Endodermal cell (in vitro differentiated cells): ENCODE measurements around the gene DHFR2. TPM values are rescaled to one million over a fixed set of nuclear protein-coding genes. Genes with fewer than 3 reads are reported as not detected.
"Not testable (repeated sequence)": the region's sequence is repeated elsewhere in the genome, so short reads cannot be mapped to it uniquely, and the experiment has no call there.

Experiments used
- DNase-seq: peaks from one replicate; pipeline ENCODE4 v3.0.0-alpha.2; 2017
- H3K27ac ChIP-seq: 2 replicates; pipeline ENCODE4 v1.5.1; 2013; ENCODE audit warnings: mild to moderate bottlenecking, low read depth, low read length, moderate library complexity
- H3K27me3 ChIP-seq: 2 replicates; pipeline ENCODE4 v1.6.1; 2013; ENCODE audit warnings: mild to moderate bottlenecking, low read length, moderate library complexity; ENCODE audit not compliant: insufficient read depth, control insufficient read depth, poor library complexity, severe bottlenecking
- H3K36me3 ChIP-seq: 2 replicates; pipeline ENCODE4 v1.7.0; 2013; ENCODE audit warnings: mild to moderate bottlenecking, low read length, moderate library complexity; ENCODE audit not compliant: control insufficient read depth, insufficient read depth
- H3K4me1 ChIP-seq: one replicate; pipeline ENCODE4 v1.7.0; 2013; ENCODE audit warnings: low read length; ENCODE audit not compliant: control insufficient read depth, insufficient read depth
- H3K4me3 ChIP-seq: 2 replicates; pipeline ENCODE4 v1.5.1; 2013; ENCODE audit warnings: mild to moderate bottlenecking, low read length, moderate library complexity
- H3K9ac ChIP-seq: 2 replicates; pipeline ENCODE4 v1.6.1; 2013; ENCODE audit warnings: mild to moderate bottlenecking, low read length, moderate library complexity; ENCODE audit not compliant: poor library complexity, severe bottlenecking; ENCODE audit errors: extremely low read depth
- H3K9me3 ChIP-seq: 2 replicates; pipeline ENCODE4 v1.6.1; 2013; ENCODE audit warnings: mild to moderate bottlenecking, low read length, moderate library complexity; ENCODE audit not compliant: control insufficient read depth
- H3K27ac Mint-ChIP-seq: 2 replicates; pipeline ENCODE4 v1.8.0; 2020; ENCODE audit warnings: mixed read lengths
- H3K27me3 Mint-ChIP-seq: 2 replicates; pipeline ENCODE4 v1.8.0; 2021; ENCODE audit warnings: mild to moderate bottlenecking, mixed read lengths; ENCODE audit not compliant: insufficient read depth
- H3K36me3 Mint-ChIP-seq: 2 replicates; pipeline ENCODE4 v1.8.0; 2020; ENCODE audit warnings: low read depth, mixed read lengths
- H3K4me1 Mint-ChIP-seq: 2 replicates; pipeline ENCODE4 v1.8.0; 2020; ENCODE audit warnings: mixed read lengths
- H3K4me3 Mint-ChIP-seq: 2 replicates; pipeline ENCODE4 v1.8.0; 2020; ENCODE audit warnings: mild to moderate bottlenecking, moderate library complexity, mixed read lengths
- H3K9me3 Mint-ChIP-seq: 2 replicates; pipeline ENCODE4 v1.8.0; 2020; ENCODE audit warnings: mild to moderate bottlenecking, mixed read lengths
- WGBS, 2 experiments: methylation state at CpG; one replicate each; pipeline versions ENCODE4 v1.1.5 to v1.1.7; 2013; ENCODE audit warnings: missing lambda C conversion rate in 2 of 2, mixed read lengths in 1 of 2; ENCODE audit not compliant: insufficient coverage in 1 of 2, insufficient read length in 1 of 2; 5-methylcytosine and 5-hydroxymethylcytosine counted together
- total RNA-seq, 2 donors: library from RNA; stranded (reverse); fragmentation: NEBNext Ultra II Directional in 1 of 2; extraction: Animal tissue kit (Norgen Biotek cat#: 25700) in 1 of 2; gene quantifications; 2 replicates in 1 of 2; 3 replicates in 1 of 2; pipeline ENCODE4 v1.2.1, GENCODE V29; 2021
- TF ChIP-seq, protein P1 (sequence below): fragments of 200-600 bp; sonication (generic); conservative IDR thresholded peaks from 2 replicates; pipeline ENCODE4 v1.5.0; 2021; ENCODE audit warnings: antibody characterized with exemption, mild to moderate bottlenecking

DHFR2 gene
- total RNA-seq, 2 donors from 2014 or later: 4.2 to 5.3 TPM

DNA sequence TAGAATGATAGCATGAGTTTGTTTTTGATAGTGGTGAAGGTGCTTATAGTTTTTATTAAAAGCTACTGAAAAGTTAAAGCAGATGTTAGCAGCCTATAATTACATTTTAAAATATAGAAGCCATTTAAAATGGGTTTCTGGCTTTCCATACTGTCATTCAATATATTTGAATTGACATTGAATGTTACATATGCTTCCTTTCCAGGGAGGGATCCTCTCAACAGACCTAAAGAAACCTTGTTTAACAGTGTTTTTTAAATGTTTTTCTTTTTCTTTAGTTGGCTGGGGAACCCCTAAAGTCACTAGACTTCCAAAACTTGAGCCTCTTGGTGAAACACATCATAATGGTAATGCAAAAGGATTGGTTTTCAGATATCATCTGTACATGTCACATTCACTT, 12.2 kb downstream of the DHFR2 start:
- Histone ChIP-seq H3K27ac (no peak overlapping the region), H3K36me3 (peaks cover 35% of the 10 kb centered on the region), H3K27me3 (no peaks in the 10 kb centered on the region), H3K4me1 (no peaks in the 10 kb centered on the region), H3K9ac (no peak overlapping the region), H3K4me3 (no peak overlapping the region), H3K9me3 (peaks cover 5% of the 10 kb centered on the region)
- Mint-ChIP-seq H3K4me3 (no peak overlapping the region), H3K27ac (no peak overlapping the region), H3K9me3 (peaks cover 8% of the 10 kb centered on the region), H3K27me3 (no peaks in the 10 kb centered on the region), H3K36me3 (peaks cover 5% of the 10 kb centered on the region), H3K4me1 (no peaks in the 10 kb centered on the region)
- no peak for DNase-seq
- TF ChIP-seq, protein P1, sequence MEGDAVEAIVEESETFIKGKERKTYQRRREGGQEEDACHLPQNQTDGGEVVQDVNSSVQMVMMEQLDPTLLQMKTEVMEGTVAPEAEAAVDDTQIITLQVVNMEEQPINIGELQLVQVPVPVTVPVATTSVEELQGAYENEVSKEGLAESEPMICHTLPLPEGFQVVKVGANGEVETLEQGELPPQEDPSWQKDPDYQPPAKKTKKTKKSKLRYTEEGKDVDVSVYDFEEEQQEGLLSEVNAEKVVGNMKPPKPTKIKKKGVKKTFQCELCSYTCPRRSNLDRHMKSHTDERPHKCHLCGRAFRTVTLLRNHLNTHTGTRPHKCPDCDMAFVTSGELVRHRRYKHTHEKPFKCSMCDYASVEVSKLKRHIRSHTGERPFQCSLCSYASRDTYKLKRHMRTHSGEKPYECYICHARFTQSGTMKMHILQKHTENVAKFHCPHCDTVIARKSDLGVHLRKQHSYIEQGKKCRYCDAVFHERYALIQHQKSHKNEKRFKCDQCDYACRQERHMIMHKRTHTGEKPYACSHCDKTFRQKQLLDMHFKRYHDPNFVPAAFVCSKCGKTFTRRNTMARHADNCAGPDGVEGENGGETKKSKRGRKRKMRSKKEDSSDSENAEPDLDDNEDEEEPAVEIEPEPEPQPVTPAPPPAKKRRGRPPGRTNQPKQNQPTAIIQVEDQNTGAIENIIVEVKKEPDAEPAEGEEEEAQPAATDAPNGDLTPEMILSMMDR: no peak

DNA sequence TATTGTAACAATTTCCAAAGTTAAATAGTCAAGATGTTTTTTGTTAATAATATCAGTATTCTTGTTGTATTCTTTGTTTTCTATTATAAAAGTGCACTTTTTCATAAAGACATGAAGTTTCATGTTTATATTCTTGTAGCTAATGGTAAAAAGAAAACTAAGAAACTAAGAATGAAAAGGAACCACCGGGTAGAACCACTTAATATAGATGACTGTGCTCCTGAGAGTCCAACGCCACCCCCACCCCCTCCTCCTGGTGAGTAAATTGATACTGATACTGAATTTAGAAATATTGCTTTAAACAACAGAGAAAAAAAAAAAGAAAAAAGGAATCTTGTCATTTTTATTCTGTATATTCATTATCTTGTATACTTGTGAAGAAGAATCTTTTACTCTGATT, 13.4 kb downstream of the DHFR2 start:
- TF ChIP-seq, protein P1: no peak
- Histone ChIP-seq H3K4me1 (no peaks in the 10 kb centered on the region), H3K27ac (no peak overlapping the region), H3K9me3 (peaks cover 18% of the 10 kb centered on the region), H3K9ac (no peak overlapping the region), H3K4me3 (no peak overlapping the region), H3K27me3 (no peaks in the 10 kb centered on the region), H3K36me3 (peaks cover 47% of the 10 kb centered on the region)
- no peak overlapping the region for H3K4me3 Mint-ChIP-seq
- no peaks in the 10 kb centered on the region for H3K27me3 Mint-ChIP-seq
- 93% methylated on average over 1 of the region's 2 CpGs; no CpG with 5 or more reads in 1 of the 2 experiments for WGBS, 2 experiments
- no peak for DNase-seq
- peaks cover 20% of the 10 kb centered on the region for H3K9me3 Mint-ChIP-seq
- peaks cover 15% of the 10 kb centered on the region for H3K36me3 Mint-ChIP-seq
- no peaks in the 10 kb centered on the region for H3K4me1 Mint-ChIP-seq
- H3K27ac Mint-ChIP-seq: no peak overlapping the region

DNA sequence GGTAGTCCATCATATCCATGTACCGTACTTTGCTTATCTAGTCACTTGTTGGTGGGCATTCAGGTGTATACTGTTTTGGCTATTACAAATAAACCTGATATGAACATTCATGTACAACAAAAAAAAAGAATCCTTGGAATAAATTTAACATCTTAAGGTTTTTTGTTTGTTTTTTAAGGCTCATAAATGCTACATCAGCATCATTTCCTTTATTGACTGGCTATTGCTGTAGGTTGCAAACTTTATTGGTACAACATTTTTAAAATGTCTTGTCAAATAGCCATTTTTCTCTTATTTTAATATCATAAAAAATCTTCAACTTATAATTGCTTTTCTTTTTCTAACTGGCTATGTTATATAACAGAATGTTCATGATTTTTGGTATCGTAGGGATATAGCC, 16.2 kb downstream of the DHFR2 start:
- Histone ChIP-seq H3K4me3 (no peak overlapping the region), H3K27ac (no peak overlapping the region), H3K27me3 (no peaks in the 10 kb centered on the region), H3K9me3 (peaks cover 39% of the 10 kb centered on the region), H3K36me3 (peaks cover 46% of the 10 kb centered on the region), H3K4me1 (no peaks in the 10 kb centered on the region), H3K9ac (no peak overlapping the region)
- no peaks in the 10 kb centered on the region for H3K27me3 Mint-ChIP-seq
- H3K9me3 Mint-ChIP-seq: peaks cover 34% of the 10 kb centered on the region
- TF ChIP-seq, protein P1: no peak
- WGBS, 2 experiments: 95% methylated on average over 2 of the region's 2 CpGs; no CpG with 5 or more reads in 1 of the 2 experiments
- H3K27ac Mint-ChIP-seq: no peak overlapping the region
- peaks cover 35% of the 10 kb centered on the region for H3K36me3 Mint-ChIP-seq
- H3K4me3 Mint-ChIP-seq: no peak overlapping the region
- no peak for DNase-seq
- H3K4me1 Mint-ChIP-seq: no peaks in the 10 kb centered on the region

DNA sequence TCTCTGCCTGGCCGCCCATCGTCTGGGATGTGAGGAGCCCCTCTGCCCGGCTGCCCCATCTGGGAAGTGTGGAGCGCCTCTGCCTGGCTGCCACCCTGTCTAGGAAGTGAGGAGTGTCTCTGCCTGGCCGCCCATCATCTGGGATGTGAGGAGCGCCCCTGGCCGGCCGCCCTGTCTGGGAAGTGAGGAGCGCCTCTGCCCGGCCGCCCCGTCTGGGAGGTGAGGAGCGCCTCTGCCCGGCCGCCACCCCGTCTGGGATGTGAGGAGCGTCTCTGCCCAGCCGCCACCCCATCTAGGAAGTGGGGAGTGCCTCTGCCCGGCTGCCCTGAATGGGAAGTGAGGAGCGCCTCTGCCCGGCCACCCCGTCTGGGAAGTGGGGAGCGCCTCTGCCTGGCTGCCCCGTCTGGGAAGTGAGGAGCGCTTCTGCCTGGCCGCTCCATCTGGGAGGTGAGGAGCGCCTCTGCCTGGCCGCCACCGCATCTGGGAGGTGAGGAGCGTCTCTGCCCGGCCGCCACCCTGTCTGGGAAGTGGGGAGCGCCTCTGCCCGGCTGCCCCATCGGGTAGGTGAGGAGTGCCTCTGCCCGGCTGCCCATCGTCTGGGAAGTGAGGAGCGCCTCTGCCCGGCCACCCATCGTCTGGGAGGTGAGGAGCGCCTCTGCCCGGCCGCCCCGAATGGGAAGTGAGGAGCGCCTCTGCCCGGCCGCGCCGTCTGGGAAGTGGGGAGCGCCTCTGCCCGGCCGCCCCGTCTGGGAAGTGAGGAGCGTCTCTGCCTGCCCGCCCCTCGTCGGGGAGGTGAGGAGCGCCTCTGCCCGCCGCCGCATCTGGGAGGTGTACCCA, 18.4 kb downstream of the DHFR2 start:
- H3K27me3 Mint-ChIP-seq, H3K4me1 ChIP-seq, H3K4me3 ChIP-seq, H3K27ac Mint-ChIP-seq, H3K4me1 Mint-ChIP-seq, H3K4me3 Mint-ChIP-seq, H3K27me3 ChIP-seq, DNase-seq, H3K27ac ChIP-seq, H3K9ac ChIP-seq: not testable (repeated sequence)
- 94 to 96% methylated on average over 29 to 61 of the region's 61 CpGs for WGBS, 2 experiments
- Histone ChIP-seq H3K36me3 (peaks cover 57% of the 10 kb centered on the region), H3K9me3 (peaks cover 43% of the 10 kb centered on the region)
- peaks cover 53% of the 10 kb centered on the region for H3K36me3 Mint-ChIP-seq
- H3K9me3 Mint-ChIP-seq: peaks cover 34% of the 10 kb centered on the region
